Embryonic facial prominence (tissue), 1 donor: Measurements from ENCODE around the gene CYSRT1.
A peak's percentile ranks its signal among the peaks of the same experiment; 100 is the strongest.

Source experiments
- DNase-seq: peaks from one replicate; pipeline ENCODE4 v3.0.0-alpha.2; 2016; ENCODE audit errors: extremely low spot score

The CYSRT1 gene, protein sequence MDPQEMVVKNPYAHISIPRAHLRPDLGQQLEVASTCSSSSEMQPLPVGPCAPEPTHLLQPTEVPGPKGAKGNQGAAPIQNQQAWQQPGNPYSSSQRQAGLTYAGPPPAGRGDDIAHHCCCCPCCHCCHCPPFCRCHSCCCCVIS

DNA sequence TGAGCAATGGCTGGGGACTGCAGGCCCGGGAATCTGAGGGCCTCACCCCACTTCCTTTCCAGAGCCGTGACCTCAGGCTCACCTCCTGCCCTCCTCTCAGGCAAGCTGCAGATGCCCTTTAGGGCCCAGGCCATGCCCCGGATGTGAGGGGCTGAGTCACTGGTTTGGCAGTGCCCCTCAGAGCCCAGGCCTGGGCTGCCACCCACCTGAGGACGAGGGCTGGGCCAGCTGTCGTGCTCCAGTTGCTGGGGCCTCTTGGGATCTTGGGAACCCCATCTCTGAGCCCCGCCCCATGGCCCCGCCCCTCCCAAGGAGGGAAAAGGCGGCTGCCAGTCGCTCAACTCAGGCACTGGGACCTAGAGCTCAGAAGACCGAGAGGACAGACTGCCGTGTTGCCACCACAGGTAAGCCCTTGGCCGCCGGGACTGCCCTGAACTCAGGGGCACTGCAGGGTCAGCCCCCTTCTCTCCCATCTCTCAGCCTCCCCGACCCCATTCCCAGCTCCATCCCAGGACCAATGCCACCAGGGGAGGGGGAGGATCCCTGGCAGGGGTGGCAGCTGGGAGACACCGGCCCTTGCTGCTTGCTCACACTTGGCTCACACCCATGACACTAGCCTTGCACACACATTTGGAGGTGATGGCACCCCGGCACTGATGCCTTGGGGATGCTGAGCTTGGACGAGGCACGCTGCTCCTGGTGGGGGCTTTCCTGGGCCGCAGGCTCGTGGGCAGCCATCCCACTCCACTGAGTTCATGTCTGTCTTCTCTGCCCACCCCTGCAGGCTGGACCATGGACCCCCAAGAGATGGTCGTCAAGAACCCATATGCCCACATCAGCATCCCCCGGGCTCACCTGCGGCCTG, at the start of gene CYSRT1:
Gene CYSRT1, plus strand, starts transcription at position 345 of the 865 bp plus-strand sequence. Its CDS starts 448 bp downstream, at position 793.
- DNase-seq = no peak

DNA sequence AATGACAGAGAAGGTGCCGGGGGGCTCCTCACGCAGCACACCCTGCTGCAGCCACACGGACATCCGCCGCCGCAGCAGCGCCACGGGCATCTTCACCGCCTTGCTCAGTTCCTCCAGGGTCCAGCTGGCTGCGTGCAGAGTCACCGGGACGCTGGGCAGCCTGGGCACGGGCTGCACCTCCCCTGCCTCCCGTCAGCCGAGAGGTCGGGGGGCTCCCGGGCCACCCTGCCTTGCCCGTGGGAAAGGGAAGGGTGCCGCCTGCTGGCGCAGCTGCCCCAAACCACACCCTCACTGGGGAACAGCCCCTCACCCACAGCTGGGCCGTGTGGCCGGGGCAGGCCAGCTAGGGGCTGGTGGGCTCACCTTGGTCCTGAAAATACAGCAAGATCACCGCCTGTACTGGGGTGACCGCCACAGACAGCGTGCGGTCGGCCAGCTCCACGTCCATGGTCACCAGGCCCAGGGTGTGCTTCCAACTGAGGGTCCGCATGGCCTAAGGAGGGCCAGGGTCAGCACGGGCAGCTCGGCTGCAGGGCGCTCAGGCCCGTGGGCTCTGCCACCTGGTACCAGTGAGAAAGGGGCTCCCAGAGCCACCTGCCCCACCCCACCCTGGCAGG, 49.5 kb upstream of the CYSRT1 start:
- DNase-seq = no peak

DNA sequence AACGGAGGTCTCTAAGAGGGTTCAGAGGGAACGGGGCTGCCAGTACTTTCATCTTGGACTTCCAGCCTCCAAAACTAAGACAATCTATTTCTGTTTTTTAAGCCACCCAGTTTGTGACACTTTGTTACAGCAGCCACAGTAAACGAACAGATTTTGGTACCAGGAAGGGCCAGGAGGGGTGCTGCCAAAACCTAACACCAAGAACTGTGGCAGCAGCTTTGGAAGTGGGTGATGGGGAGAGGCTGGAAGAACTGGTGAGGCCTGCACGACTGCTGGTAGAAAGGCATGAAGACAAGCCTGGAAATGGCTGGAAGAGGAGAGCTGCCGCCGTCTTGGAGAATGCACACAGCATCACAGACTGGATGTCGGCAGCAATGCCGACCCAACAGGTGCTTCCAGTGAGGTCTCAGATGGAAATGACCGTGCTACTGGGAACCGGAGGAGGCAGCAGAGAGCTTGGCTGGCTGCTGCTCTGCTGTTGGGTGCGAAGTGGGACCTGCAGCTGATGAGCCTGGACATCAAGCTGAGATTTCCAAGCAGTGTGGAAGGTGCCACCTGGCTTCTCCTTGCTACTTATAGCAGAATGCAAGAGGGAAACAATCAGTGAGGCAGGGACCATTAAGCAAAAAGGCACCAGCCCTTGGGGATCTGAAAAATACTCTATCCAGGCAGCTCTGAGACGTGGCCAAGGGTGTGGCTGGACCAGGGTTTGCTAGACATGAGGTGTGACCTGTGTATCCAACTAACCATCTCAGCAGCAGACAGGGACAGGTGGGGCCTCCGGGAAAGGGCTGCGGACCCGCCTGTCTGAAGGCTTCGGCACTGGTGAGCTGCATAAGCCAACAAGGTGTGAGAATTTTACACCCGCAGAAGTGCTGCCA, 48.4 kb upstream of the CYSRT1 start:
- DNase-seq = no peak

DNA sequence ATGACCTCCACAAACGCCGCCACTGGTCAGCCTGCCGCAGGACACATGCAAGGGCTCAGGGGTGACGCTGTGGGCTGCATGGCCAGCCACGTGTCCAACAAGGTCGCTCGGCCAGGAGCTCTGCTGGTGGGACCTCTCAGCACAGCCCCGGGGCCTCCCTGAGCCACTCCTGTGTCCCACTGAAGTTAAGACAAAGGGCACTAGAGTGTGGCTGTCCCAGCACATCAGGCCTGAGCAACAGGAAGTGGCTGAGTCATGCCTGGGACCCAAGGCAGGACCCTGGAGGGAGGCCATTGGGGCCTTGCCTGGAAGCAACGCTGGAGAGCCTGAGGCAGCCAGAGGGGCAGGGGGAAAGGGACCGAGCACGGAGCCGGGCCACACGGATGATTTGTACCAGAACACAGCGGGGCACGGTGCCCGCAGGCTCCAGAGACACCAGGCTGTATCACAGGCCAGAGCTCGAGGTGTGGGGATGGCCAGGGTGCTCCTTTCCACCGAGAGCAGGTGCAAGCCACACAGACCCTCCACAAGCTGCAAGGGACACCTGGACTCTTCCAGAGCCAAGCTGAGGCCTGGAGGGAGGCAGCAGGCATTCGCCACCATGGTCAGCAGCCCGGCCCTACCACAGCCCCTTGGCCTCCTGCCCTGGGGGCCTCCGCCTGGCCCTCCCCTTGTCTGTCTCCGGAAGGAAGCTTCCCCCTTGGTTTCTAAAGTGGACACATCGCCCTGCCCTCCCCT, 46.6 kb upstream of the CYSRT1 start:
- DNase-seq = no peak

DNA sequence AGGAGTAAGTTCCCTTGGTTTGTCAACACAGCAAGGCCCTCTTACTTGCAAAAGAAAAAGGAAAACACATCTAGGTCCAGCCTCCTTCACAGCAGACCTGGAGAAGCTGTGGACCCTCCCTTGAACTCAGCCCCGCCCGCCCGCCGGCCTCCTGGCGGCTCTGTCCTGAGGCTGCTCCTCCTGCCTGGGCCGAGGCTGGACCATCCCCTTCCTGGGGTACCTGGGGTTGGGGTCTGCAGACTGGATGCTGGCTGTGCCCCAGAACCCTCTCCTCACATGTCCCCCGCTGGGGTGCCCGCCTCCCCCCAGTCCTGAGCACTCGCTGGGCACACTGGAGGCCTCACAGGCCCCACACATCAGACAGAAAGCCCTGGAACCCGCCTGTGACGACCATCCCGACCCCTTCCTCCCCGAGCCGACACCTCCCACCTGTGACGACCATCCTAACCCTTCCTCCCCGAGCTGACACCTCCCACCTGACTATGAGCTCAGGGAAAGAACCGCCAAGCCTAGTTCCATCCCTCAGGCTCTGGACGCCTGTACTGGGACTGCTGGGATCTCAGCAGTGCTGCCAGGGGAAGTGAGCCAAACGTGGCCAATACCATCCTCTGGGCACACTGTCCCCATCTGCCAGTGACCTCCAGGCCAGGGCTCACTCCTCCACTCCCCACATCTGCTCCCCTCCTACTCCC, 45.9 kb upstream of the CYSRT1 start:
- no peak for DNase-seq

DNA sequence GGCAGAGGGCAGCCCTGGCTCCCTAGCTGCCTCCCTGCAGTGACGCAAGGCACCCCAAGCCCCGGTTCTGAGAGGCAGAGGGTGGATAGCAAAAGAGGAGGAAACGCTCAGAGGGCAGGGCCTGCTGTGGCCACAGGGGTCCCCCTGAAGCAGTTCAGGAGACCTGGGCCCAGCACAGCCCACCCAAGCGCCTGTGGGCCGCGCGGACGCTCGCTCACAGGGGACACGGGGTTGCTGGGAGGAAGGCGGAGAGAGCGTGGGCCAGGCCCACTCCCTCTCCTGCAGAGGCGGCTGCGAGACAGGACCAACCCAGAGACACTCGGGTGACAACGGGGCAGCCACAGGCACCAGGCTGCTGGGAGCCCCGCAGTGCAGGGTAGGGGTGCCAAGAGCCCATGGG, 45.2 kb upstream of the CYSRT1 start:
- DNase-seq = no peak

DNA sequence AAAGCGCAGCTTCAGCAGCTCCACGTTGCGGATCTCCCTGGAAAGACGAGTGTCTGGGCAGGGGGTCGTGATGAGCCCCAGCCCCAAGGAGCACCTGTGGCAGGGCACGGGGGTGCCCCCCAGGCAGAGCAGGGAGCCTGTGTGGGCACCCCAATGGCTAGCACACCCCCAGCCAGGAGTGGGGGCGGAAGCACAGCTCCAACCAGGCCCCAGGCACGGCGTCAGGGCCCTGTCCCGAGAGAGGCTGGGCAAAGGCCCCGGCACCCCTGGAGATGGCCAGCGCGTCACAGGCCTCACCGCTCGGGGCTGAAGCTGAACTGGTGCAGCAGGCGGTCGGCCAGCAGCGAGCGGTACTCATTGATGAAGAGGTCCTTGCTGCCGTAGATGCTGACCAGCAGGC, 44.5 kb upstream of the CYSRT1 start:
- no peak for DNase-seq

DNA sequence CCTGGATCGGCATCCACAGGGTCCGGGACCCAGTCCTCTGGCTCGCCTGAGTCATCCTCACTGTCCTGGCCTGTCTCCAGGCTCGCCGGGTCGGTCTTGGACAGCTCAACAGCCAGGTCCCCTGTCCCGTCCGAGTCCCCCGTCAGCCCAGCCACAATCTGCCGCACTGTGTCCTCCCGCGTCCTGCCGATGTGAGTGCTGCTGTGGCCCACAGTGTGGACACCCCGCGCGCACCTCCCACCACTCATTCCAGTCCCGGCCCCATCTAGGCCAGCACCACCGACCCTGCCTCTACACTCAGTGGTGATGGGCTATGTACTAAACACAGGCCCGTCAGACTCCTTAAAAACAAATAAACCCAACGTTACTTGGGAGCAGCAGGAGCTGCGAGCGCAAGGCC, 43.3 kb upstream of the CYSRT1 start:
- no peak for DNase-seq

DNA sequence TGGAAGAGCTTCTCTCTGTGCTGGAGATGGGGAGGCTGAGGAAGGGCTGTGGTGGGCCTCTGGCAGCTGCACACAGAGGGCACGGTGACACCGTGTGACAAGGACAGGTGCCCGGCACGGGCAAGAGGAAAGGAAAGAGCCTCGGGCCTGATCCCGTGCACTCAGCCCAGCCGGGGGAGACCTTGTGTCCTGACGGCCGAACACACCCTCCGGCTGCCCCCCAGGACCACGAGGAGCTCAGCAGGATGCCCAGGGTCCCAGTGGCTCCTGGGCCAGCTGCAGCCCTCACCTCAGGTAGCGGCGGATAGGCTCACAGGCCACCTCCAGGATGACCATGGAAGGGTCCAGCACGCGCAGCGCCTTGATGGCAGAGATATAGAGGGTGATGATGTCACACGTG, 42.1 kb upstream of the CYSRT1 start:
- DNase-seq = no peak

DNA sequence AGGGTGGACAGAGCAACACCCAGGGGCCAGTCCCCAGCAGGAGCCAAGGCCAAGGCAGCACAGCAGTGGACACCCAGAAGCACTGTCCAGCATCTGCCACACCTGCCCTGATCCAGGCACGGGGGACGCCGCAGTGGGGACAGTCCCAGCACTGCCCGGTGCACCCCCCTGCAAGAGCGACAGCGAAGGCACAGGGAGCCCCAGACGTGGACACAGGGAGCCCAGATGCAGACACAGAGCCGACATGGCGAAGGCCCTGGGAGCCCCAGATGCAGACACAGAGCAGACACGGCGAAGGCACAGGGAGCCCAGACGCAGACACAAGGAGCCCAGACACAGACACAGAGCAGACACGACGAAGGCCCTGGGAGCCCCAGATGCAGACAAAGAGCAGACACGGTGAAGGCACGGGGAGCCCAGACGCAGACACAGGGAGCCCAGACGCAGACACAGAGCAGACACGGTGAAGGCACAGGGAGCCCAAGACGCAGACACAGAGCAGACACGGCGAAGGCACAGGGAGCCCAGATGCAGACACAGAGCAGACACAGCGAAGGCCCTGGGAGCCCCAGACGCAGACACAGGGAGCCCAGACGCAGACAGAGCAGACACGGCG, 40.9 kb upstream of the CYSRT1 start:
- no peak for DNase-seq

DNA sequence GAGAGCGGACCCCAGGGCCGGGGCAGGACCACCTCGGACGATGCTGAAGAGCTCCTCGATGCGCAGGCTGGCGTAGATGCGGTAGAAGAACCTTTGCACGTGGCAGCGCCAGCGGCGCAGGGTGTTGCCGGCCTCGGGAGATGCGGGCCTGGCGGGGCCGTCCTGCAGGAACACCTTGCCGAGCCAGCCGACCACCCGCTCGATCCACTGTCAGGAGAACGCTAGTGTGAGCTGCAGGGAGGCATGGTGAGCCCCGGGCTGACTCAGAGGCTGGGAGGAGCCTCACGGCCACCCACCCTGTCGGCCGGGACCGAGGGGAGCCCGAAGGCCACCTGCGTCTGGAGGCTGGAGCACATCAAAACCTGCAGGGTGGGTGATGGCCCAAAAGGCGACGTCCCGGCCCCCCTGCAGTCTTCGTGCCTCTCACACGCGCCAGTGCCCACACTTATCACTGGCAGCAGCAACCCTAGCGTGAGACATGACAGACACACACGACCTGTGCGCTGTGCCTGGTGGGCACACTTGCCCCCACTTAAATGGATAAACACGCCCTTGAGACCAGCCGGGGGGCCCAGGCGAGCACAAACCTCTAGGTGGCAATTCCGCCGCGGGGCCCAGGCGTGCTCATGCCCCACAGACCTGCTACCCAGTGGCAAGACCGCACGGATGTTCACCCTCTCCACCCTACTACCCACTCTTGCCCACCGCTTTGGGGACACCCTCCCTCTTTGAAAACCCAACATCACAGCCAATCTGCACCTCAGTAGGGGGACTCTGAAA, 39.9 kb upstream of the CYSRT1 start:
- DNase-seq = no peak

DNA sequence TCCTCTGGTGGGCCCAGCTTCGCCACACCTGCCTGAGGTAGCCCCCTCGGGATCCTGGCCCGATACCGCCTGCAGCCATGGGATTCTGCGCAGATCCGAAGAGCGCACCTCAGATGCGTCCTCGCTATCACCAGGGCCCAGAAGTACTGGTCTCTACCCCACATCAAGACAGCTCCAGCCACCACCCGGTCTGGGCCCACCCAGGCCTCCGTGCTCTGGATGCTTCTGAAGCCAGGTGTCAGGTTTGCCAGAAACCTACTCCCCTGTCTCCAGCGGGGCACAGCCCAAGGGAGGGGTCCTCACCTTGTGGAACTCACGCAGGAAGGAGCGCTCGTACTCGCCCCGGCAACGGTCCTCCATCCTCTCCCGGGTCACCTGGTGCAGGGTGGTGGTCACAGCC, 39.1 kb upstream of the CYSRT1 start:
- DNase-seq = no peak

DNA sequence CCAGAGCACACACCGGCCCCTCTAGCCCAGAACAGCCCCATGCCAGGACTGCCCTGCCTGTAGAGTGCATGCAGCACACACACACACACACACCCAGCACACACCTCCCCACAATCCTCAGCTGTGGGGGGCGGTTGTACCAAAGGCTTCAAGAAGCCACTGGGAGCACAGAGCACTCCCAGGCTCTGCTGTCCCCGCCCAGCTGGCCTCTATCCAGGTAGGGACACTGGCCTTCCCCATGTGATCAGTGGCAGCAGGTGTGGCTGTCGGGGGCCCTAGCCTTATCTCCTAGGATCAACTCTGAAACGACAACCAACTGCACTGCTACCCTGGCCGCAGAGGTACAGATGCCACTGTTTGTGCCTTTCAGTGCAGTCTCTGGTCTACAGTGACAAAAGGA, 38.6 kb upstream of the CYSRT1 start:
- no peak for DNase-seq

DNA sequence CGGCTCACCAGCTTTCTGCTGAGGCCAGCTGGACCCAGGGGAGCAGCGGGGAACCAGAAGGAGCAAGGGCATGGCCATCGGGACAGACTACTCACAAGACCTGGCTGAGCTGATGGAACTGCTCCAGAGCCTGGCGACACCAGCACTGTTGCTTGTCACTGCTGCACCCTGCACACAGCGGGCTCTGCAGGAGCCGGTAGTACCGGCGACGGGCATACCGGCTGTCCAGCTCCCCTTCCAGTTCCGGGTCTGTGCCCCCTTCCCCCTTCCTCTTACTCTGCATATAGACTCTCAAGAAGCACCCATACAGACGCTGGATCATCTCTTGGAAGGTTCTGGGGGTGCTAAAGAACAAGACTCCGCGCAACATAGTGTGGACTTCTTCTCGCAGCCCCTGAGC, 37.6 kb upstream of the CYSRT1 start:
- no peak for DNase-seq

DNA sequence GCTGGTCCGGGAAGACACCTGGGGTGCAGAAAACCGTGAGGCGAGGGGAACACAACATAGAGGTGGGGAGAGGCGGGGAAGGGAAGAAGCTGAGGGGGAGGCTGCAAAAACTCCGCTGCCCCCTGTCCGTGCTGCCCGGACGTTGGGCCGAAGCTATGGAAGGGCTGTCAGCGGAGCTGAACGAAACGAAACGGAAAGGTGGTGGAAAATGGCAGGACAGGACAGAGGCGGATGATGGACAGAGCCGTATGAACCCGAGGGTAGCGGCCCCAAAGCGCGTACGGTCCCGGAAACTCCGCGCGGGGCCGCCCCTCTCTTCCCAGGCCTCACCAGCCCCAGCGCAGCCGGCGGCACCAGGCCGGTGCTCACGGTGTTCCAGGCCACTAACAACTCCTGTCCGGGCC, 36.9 kb upstream of the CYSRT1 start:
- DNase-seq = no peak

DNA sequence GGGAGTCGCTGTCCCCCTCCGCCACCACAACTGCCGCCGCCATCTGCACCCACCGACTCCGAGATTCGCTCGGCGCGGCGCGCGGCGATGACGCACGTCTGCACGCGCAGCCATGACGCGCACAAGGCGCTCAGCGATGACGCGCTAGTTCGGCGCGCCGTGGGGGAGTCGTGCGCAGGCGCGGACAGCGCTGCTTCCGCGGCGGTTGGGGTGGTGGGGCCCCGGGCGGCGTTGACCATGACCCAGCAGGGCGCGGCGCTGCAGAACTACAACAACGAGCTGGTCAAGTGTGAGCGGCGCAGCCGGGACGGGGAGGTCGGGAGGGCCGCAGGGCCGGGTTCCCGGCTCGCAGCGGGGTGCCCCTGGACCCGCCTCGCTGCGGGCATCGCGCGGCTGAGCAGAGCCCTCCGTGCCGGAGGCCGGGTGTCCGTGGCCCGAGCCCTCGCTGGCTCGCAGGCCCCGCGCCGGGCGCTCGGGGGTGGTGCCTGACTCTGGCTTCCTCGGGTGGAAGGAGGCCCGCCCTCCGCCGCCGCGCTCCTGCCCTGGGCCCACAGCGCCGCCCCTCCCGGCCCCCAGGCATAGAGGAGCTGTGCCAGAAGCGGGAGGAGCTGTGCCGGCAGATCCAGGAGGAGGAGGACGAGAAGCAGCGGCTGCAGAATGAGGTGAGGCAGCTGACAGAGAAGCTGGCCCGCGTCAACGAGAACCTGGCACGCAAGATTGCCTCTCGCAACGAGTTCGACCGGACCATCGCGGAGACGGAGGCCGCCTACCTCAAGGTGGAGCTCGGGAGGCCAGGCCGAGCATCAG, 36.3 kb upstream of the CYSRT1 start, which contains the start of the genes ANAPC2 and SSNA1:
Gene ANAPC2, minus strand, starts transcription at position 71 of the 807 bp plus-strand sequence. Its CDS starts 28 bp downstream, at position 43.
Gene SSNA1, plus strand, starts transcription at position 187 of the 807 bp plus-strand sequence. Its CDS starts 51 bp downstream, at position 238.
- DNase-seq = peak; percentile 66

DNA sequence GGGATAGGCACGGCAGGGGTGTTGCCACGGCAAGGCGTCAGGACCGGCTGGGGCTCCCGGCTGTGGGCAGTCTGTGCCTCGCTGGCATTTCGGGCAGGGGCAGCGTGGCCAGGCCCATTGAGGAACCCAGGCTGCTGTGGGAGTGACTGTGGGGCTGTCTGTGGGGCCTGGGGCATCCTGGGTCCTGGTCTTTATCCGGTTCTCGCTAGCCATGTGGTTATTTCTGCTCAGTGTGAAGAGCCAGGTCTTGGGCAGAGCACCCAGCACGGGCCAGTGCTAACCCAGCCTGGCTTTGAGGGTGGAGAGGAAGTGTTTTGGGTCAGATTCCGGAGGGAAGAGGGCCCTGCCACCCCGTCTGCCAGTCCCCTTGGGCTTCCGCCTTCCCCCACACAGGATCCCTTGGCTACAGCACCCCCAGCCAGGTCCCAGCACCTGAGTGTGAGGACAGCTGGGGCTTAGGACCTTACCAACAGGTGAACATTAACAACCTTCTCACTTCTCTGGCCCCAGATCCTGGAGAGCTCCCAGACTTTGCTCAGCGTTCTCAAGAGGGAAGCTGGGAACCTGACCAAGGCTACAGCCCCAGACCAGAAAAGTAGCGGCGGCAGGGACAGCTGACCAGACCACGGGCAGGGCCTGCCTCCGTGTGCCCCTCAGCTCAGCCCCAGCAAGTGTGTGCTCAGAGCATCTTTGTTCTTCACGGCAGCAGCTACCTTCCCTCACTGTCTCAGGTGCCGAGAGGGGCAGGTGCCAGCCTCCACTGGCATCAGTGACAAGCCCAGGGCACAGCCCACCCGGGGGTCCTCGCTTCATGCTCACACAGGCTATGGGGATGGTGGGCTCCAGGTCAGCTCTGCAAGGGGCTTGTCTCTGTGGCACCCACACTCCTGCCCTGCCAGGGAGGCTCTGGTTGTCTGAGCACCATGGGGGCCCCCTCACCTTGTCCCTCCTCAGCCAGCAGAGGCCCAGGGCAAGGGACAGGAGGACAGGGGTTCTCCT, 35.4 kb upstream of the CYSRT1 start:
- no peak for DNase-seq
